ENCODE results near the gene B3GNT7.

- TF ChIP-seq CTCF (IDR thresholded peaks at IDR 0.05): no peak
- no peak for TF ChIP-seq POLR2A (IDR thresholded peaks at IDR 0.05)
These were observed 2.9 kb upstream of the B3GNT7 start for GRCh38 chr2:231392431-231393148.

Data from body of pancreas (tissue), 4 donors.